Measurements from ENCODE around the gene BMPR1A.

DNA sequence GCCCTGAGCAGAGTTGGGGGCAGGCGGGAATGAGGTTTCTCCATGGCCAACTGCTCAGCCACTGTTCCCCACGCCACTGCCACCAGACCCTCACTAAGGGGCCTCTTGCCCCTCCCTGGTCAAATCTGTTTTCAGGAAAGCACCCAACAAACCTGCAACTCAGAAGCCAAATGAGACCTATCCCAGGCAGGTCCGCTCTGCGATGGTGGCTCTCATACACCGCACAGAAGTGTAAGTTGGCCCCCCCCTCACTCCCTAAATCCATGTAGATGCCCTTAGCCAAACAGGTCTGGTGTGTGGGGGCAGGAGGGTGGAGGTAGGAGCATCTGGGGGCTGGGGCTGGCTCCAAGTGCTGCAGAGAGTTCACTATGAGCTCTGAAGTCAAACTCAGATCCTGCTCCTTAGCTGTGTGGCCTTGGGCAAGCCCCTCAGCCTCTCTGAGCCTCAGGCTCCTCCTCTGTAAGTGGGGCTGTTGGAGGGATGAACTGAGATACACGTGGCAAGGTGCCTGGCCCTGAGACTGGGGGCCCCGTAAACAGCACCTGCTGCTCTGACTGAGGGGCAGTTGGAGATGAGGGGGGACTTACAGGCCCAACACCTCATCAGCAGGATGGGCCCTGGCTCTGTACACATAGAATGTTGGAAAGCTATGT, 199.9 kb downstream of the BMPR1A start:
- TF ChIP-seq, protein P1, sequence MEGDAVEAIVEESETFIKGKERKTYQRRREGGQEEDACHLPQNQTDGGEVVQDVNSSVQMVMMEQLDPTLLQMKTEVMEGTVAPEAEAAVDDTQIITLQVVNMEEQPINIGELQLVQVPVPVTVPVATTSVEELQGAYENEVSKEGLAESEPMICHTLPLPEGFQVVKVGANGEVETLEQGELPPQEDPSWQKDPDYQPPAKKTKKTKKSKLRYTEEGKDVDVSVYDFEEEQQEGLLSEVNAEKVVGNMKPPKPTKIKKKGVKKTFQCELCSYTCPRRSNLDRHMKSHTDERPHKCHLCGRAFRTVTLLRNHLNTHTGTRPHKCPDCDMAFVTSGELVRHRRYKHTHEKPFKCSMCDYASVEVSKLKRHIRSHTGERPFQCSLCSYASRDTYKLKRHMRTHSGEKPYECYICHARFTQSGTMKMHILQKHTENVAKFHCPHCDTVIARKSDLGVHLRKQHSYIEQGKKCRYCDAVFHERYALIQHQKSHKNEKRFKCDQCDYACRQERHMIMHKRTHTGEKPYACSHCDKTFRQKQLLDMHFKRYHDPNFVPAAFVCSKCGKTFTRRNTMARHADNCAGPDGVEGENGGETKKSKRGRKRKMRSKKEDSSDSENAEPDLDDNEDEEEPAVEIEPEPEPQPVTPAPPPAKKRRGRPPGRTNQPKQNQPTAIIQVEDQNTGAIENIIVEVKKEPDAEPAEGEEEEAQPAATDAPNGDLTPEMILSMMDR (IDR thresholded peaks at IDR 0.05; ENCODE audit: low read depth, low read length, poor library complexity, severe bottlenecking), result no peak
- no peak for TF ChIP-seq EZH2phosphoT487 (IDR thresholded peaks at IDR 0.05; ENCODE audit: borderline replicate concordance, low read length)

Data from DOHH2 (cell line).